HL-60 (cell line): ENCODE results near the gene COL20A1.

Source experiments
- DNase-seq, 2 experiments: peaks; one replicate each; pipeline ENCODE4 v3.0.0-alpha.2; 2010 to 2020; ENCODE audit warnings: low read depth in 1 of 2, low spot score in 1 of 2
- H3K27ac ChIP-seq: fragments of 250-450 bp; sonication (Bioruptor Pico); replicated peaks from 2 replicates; pipeline ENCODE4 v1.5.1; 2020; ENCODE audit warnings: mild to moderate bottlenecking, moderate library complexity
- H3K27me3 ChIP-seq: fragments of 250-450 bp; sonication (Bioruptor Pico); 2 replicates; pipeline ENCODE4 v1.5.1; 2021; ENCODE audit warnings: mild to moderate bottlenecking, moderate library complexity; ENCODE audit not compliant: insufficient read depth, poor library complexity, severe bottlenecking
- H3K4me3 ChIP-seq: replicated peaks from 2 replicates; pipeline ENCODE4 v1.5.1; 2011; ENCODE audit warnings: mild to moderate bottlenecking, control low read depth, low read length; ENCODE audit not compliant: insufficient read depth
- CTCF ChIP-seq: IDR thresholded peaks from one replicate; pipeline ENCODE4 v1.5.1; 2011; ENCODE audit warnings: low read length, control low read depth, inconsistent platforms; ENCODE audit not compliant: insufficient read depth
- GABPA ChIP-seq: IDR thresholded peaks from 2 replicates; pipeline ENCODE4 v1.6.1; 2012; ENCODE audit warnings: low read depth
- POLR2AphosphoS5 ChIP-seq: IDR thresholded peaks from 2 replicates; pipeline ENCODE4 v1.6.1; 2012; ENCODE audit warnings: low read depth
- REST ChIP-seq: IDR thresholded peaks from 2 replicates; pipeline ENCODE4 v1.6.1; 2012; ENCODE audit warnings: low read depth; ENCODE audit not compliant: insufficient replicate concordance
- SPI1 ChIP-seq: IDR thresholded peaks from 2 replicates; pipeline ENCODE4 v1.6.1; 2012; ENCODE audit warnings: low read depth, mild to moderate bottlenecking, borderline replicate concordance

Gene COL20A1

GRCh38 chr20:63261060-63261794 is 31.8 kb upstream of the COL20A1 start:
- TF ChIP-seq POLR2AphosphoS5 (no peak), GABPA (no peak), CTCF (no peak), SPI1 (no peak), REST (no peak)
- no peak for DNase-seq
- Histone ChIP-seq H3K4me3 (no peak overlapping the region), H3K27ac (no peak overlapping the region), H3K27me3 (peaks cover 53% of the 10 kb centered on the region)

GRCh38 chr20:63261795-63262528 is 31.0 kb upstream of the COL20A1 start:
- TF ChIP-seq REST (no peak), POLR2AphosphoS5 (no peak), GABPA (no peak), CTCF (no peak), SPI1 (no peak)
- Histone ChIP-seq H3K27ac (no peak overlapping the region), H3K27me3 (peaks cover 48% of the 10 kb centered on the region), H3K4me3 (no peak overlapping the region)
- no peak for DNase-seq

GRCh38 chr20:63262836-63263235 is 30.1 kb upstream of the COL20A1 start:
- TF ChIP-seq CTCF = no peak
- H3K4me3 ChIP-seq = no peak overlapping the region
- peaks cover 48% of the 10 kb centered on the region for H3K27me3 ChIP-seq
- DNase-seq = no peak
- no peak overlapping the region for H3K27ac ChIP-seq
